PC-9 (cell line): ENCODE results near the gene PDE4D. TPM values are rescaled to one million over a fixed set of nuclear protein-coding genes. Genes with fewer than 3 reads are reported as not detected.

Experiments used
- BruUV-seq: library from RNA; stranded (reverse); fragments of 400-500 nt; replicated peaks from 2 replicates; lab custom pipeline; 2021; lab: Mats Ljungman, UMichigan
- CTCF ChIA-PET: fragments of 300-600 bp; sonication (Branson Sonifier 250); formaldehyde crosslinking; loops from one replicate; lab custom pipeline; 2022; ENCODE audit warnings: antibody characterized with exemption; lab: Charles Lee
- POLR2A ChIA-PET: fragments of 300-600 bp; sonication (Branson Sonifier 250); formaldehyde crosslinking; loops from one replicate; lab custom pipeline; 2022; ENCODE audit warnings: antibody characterized with exemption; ENCODE audit not compliant: unreplicated experiment; lab: Charles Lee
- DNase-seq, 2 experiments: peaks; one replicate each; pipeline versions ENCODE4 v3.0.0 to v3.0.0-alpha.2; 2015 to 2022; ENCODE audit warnings: mixed read lengths in 1 of 2
- H2AFZ ChIP-seq: fragments of 200-600 bp; sonication (generic); 2 replicates; pipeline ENCODE4 v1.8.1; 2017; ENCODE audit warnings: antibody characterized with exemption
- H3F3A ChIP-seq: fragments of 200-600 bp; sonication (generic); 2 replicates; pipeline ENCODE4 v1.8.1; 2017; ENCODE audit warnings: antibody characterized with exemption, mild to moderate bottlenecking, low read depth; ENCODE audit not compliant: insufficient read depth
- H3K27ac ChIP-seq: fragments of 200-600 bp; sonication (generic); 2 replicates; pipeline ENCODE4 v1.6.1; 2016; ENCODE audit warnings: mixed run types
- H3K27me3 ChIP-seq: fragments of 200-600 bp; sonication (generic); 2 replicates; pipeline ENCODE4 v1.6.1; 2016; ENCODE audit warnings: low read depth, mixed run types; ENCODE audit not compliant: insufficient read depth
- H3K36me3 ChIP-seq: fragments of 200-600 bp; sonication (generic); 2 replicates; pipeline ENCODE4 v1.6.1; 2016; ENCODE audit warnings: low read depth, mixed run types
- H3K4me1 ChIP-seq: fragments of 200-600 bp; sonication (generic); replicated peaks from 2 replicates; pipeline ENCODE4 v1.6.1; 2016; ENCODE audit warnings: mixed run types; ENCODE audit not compliant: insufficient read depth
- H3K4me2 ChIP-seq: fragments of 200-600 bp; sonication (generic); 2 replicates; pipeline ENCODE4 v1.6.1; 2017; ENCODE audit warnings: mixed run types
- H3K4me3 ChIP-seq: fragments of 200-600 bp; sonication (generic); 2 replicates; pipeline ENCODE4 v1.6.1; 2016; ENCODE audit warnings: mixed run types
- H3K79me2 ChIP-seq: fragments of 200-600 bp; sonication (generic); 2 replicates; pipeline ENCODE4 v1.6.1; 2017; ENCODE audit warnings: low read depth, mixed run types
- H3K9me2 ChIP-seq: fragments of 200-600 bp; sonication (generic); 2 replicates; pipeline ENCODE4 v1.8.1; 2017; ENCODE audit warnings: mild to moderate bottlenecking; ENCODE audit not compliant: insufficient read depth
- H3K9me3 ChIP-seq: fragments of 200-600 bp; sonication (generic); 2 replicates; pipeline ENCODE4 v1.8.1; 2016; ENCODE audit warnings: low read depth; ENCODE audit not compliant: insufficient read depth
- H4K20me1 ChIP-seq: fragments of 200-600 bp; sonication (generic); 2 replicates; pipeline ENCODE4 v1.8.1; 2017; ENCODE audit not compliant: insufficient read depth
- EZH2 ChIP-seq: fragments of 200-600 bp; sonication (generic); IDR thresholded peaks from 2 replicates; pipeline ENCODE4 v1.8.0; 2017; ENCODE audit warnings: antibody characterized with exemption, low read depth
- intact Hi-C: fragments of 100-400 bp; cut with micrococcal nuclease; formaldehyde crosslinking; loops from one replicate; pipeline ENCODE4 v1.10.0; 2022; ENCODE audit not compliant: unreplicated experiment
- total RNA-seq: library from RNA; stranded (reverse); gene quantifications from 2 replicates; pipeline ENCODE4 v1.2.3, GENCODE V29; 2021
- TF ChIP-seq, protein P1 (sequence below): fragments of 200-600 bp; sonication (generic); conservative IDR thresholded peaks from 2 replicates; pipeline ENCODE4 v1.6.1; 2017; ENCODE audit warnings: mixed run types, antibody characterized with exemption, mild to moderate bottlenecking, moderate library complexity

Gene PDE4D
- total RNA-seq, 1 experiment from 2014 or later = 9.8 TPM

DNA sequence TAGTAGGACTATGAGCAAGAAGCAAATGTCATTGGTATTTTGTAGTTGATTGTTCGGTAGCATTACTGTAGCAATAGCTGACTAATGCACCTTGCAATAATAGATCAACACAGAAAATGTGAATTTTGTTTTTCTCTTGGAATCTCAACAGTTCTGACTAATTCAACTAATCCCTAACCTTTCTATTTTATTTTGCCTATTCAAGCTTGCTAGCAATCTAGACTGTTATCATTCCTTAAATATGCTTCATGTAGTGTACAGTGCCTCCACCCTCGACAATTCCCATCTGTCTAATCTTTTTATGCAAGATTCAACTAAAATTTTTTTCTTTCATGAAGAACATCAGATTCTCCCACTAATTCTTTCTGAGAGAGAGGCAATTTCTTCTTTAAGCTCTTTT lies 570.6 kb downstream of the PDE4D start:
- H3F3A ChIP-seq = no peaks in the 10 kb centered on the region
- no peaks in the 10 kb centered on the region for H3K27me3 ChIP-seq
- H4K20me1 ChIP-seq = no peaks in the 10 kb centered on the region
- H3K9me3 ChIP-seq = no peaks in the 10 kb centered on the region
- BruUV-seq = no TSS peak
- H3K9me2 ChIP-seq = no peaks in the 10 kb centered on the region
- no peak overlapping the region for H3K27ac ChIP-seq
- H3K4me3 ChIP-seq = no peak overlapping the region
- no peaks in the 10 kb centered on the region for H3K36me3 ChIP-seq
- no peaks in the 10 kb centered on the region for H3K79me2 ChIP-seq
- H3K4me1 ChIP-seq = peaks cover 1% of the 10 kb centered on the region
- CTCF ChIA-PET = no interaction called here
- POLR2A ChIA-PET = no interaction called here
- no peak for TF ChIP-seq EZH2
- TF ChIP-seq, protein P1, sequence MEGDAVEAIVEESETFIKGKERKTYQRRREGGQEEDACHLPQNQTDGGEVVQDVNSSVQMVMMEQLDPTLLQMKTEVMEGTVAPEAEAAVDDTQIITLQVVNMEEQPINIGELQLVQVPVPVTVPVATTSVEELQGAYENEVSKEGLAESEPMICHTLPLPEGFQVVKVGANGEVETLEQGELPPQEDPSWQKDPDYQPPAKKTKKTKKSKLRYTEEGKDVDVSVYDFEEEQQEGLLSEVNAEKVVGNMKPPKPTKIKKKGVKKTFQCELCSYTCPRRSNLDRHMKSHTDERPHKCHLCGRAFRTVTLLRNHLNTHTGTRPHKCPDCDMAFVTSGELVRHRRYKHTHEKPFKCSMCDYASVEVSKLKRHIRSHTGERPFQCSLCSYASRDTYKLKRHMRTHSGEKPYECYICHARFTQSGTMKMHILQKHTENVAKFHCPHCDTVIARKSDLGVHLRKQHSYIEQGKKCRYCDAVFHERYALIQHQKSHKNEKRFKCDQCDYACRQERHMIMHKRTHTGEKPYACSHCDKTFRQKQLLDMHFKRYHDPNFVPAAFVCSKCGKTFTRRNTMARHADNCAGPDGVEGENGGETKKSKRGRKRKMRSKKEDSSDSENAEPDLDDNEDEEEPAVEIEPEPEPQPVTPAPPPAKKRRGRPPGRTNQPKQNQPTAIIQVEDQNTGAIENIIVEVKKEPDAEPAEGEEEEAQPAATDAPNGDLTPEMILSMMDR = no peak
- no peak overlapping the region for H2AFZ ChIP-seq
- H3K4me2 ChIP-seq = no peak overlapping the region
- DNase-seq = no peak
- intact Hi-C loops = no loop called here

DNA sequence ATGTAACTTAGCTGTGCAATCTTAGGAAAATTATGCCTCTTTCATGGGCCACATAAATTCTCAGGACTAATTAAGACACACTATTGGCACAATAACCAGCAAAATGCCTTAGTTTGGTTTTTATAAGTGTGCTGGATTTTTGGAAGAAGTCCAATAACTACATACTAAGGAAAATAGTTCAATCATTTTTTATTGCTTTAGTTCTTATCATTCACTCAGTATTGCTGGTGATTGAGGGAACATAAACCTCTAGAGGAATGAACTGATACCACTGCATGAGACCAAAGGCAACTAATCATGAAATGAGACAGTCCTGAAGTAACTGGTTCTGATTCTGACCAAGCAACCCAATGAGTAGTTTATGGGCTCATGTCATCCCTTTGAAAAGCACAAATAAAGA lies 571.5 kb downstream of the PDE4D start:
- POLR2A ChIA-PET = no interaction called here
- BruUV-seq = no TSS peak
- H4K20me1 ChIP-seq = no peaks in the 10 kb centered on the region

DNA sequence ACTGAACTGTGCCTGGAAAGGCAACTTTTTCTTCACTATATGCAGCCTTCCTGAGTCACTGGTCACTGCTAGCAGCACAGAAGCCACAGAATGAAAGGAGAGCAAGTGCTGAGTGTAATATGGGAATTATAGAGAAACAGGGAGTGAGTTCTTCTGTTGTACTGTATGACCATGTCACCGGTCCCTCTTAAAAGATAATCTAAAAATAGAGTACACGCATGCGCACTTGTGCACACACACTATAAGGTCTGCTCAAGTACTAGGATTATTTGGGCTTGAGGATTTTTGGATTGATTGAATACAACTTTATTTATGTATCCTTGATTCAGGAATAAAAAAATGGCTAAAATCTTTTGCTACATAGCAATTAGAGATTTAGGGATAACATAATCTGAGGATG lies 571.9 kb downstream of the PDE4D start:
- intact Hi-C loops = no loop called here
- peaks cover 12% of the 10 kb centered on the region for H3K4me1 ChIP-seq
- no peaks in the 10 kb centered on the region for H4K20me1 ChIP-seq
- DNase-seq = no peak
- H3K9me2 ChIP-seq = no peaks in the 10 kb centered on the region
- H3F3A ChIP-seq = no peaks in the 10 kb centered on the region
- no peaks in the 10 kb centered on the region for H3K79me2 ChIP-seq
- no peaks in the 10 kb centered on the region for H3K9me3 ChIP-seq
- H3K4me2 ChIP-seq = no peak overlapping the region
- no peak overlapping the region for H3K4me3 ChIP-seq
- TF ChIP-seq, protein P1 = no peak
- TF ChIP-seq EZH2 = no peak
- no peaks in the 10 kb centered on the region for H3K27me3 ChIP-seq
- no peaks in the 10 kb centered on the region for H3K36me3 ChIP-seq
- ChIA-PET CTCF (no interaction called here), POLR2A (no interaction called here)
- no TSS peak for BruUV-seq
- no peak overlapping the region for H3K27ac ChIP-seq
- H2AFZ ChIP-seq = no peak overlapping the region

More for the DNA sequence above, 571.5 kb downstream of the PDE4D start:
- H3K4me1 ChIP-seq = peaks cover 9% of the 10 kb centered on the region
- H3K9me2 ChIP-seq = no peaks in the 10 kb centered on the region
- intact Hi-C loops = no loop called here
- no peak overlapping the region for H3K27ac ChIP-seq
- no peaks in the 10 kb centered on the region for H3K27me3 ChIP-seq
- no peak for TF ChIP-seq EZH2
- TF ChIP-seq, protein P1 = no peak
- H2AFZ ChIP-seq = no peak overlapping the region
- CTCF ChIA-PET = no interaction called here
- H3F3A ChIP-seq = no peaks in the 10 kb centered on the region
- no peak overlapping the region for H3K4me3 ChIP-seq
- H3K4me2 ChIP-seq = no peak overlapping the region
- DNase-seq = no peak
- no peaks in the 10 kb centered on the region for H3K9me3 ChIP-seq
- no peaks in the 10 kb centered on the region for H3K36me3 ChIP-seq
- H3K79me2 ChIP-seq = no peaks in the 10 kb centered on the region
